Ovary (tissue), 9 donors: ENCODE data around the gene HPGDS. TPM values are rescaled to one million over a fixed set of nuclear protein-coding genes. Genes with fewer than 3 reads are reported as not detected.

Source experiments
- DNase-seq, 5 donors: peaks; one replicate each; pipeline ENCODE4 v3.0.0-alpha.2; 2019 to 2020
- H3K27ac ChIP-seq, 2 donors: fragments of 200-600 bp; one replicate each; pipeline versions ENCODE4 v1.5.1 to v1.8.0; 2019 to 2022
- H3K27me3 ChIP-seq: fragments of 200-600 bp; one replicate; pipeline ENCODE4 v1.8.0; 2022
- H3K36me3 ChIP-seq: fragments of 200-600 bp; sonication (generic); one replicate; pipeline ENCODE4 v1.5.1; 2019
- H3K4me1 ChIP-seq: one replicate; pipeline ENCODE4 v1.8.1; 2013; ENCODE audit warnings: mild to moderate bottlenecking, moderate library complexity; ENCODE audit not compliant: insufficient read depth
- H3K4me3 ChIP-seq: fragments of 200-600 bp; sonication (generic); one replicate; pipeline ENCODE4 v1.5.1; 2017
- H3K9me3 ChIP-seq, 2 donors: fragments of 200-600 bp in 1 of 2; sonication (generic) in 1 of 2; one replicate each; pipeline versions ENCODE4 v1.5.1 to v1.8.1; 2013 to 2019; ENCODE audit warnings: mild to moderate bottlenecking in 1 of 2, moderate library complexity in 1 of 2
- CTCF ChIP-seq, 3 donors: fragments of 450-650 bp in 2 of 3; fragments of 200-600 bp in 1 of 3; IDR thresholded peaks; one replicate each; pipeline versions ENCODE4 v1.5.1 to v1.8.0; 2016 to 2022; ENCODE audit warnings: antibody characterized with exemption in 3 of 3, mild to moderate bottlenecking in 1 of 3
- EP300 ChIP-seq: sonication (generic); formaldehyde crosslinking; IDR thresholded peaks from one replicate; pipeline ENCODE4 v1.6.1; 2017; ENCODE audit warnings: antibody characterized with exemption
- POLR2A ChIP-seq: fragments of 450-650 bp; IDR thresholded peaks from one replicate; pipeline ENCODE4 v1.6.1; 2017; ENCODE audit warnings: antibody characterized with exemption, mild to moderate bottlenecking, moderate library complexity
- WGBS, 3 donors: extraction: QIAGEN DNeasy Blood & Tissue Kit in 1 of 3; methylation state at CpG; one replicate each; pipeline versions ENCODE4 v1.1.5 to v1.1.7; 2013 to 2017; 5-methylcytosine and 5-hydroxymethylcytosine counted together
- intact Hi-C, 4 donors: fragments of 100-400 bp; cut with DNase I; formaldehyde crosslinking; loops; one replicate each; pipeline versions ENCODE4 v1.11.0 to v1.15.1; 2022 to 2023
- polyA plus RNA-seq, 2 donors: library from polyadenylated mRNA; stranded (reverse); fragments of 200-250 nt in 1 of 2; fragments of 350-450 nt in 1 of 2; fragmentation: Illumina TruSeq in 1 of 2; extraction: RNeasy Lipid Tissue Mini Kit (QIAGEN cat#74804) in 1 of 2; gene quantifications; one replicate each; pipeline ENCODE4 v1.2.3, GENCODE V29; 2013 to 2014
- total RNA-seq, 7 donors: library from RNA; depleted of rRNA in 2 of 7; stranded (reverse); fragments of >200 nt in 2 of 7; fragmentation: NEBNext Ultra II Directional in 3 of 7; extraction: Animal tissue kit (Norgen Biotek cat#: 25700) in 3 of 7; gene quantifications; one replicate each; pipeline versions ENCODE4 v1.1.0 to v1.2.4, GENCODE V29; 2016 to 2023
- donor health status: DM: no; HTN: no; CAD: no; lungs with moderate emphysema.
- donor health status: DM: no; HTN: no; CAD: no.
- donor health status: Bipolar disorder and iron deficiency.
- donor health status: DM: yes; HTN: yes; CAD: no.
- donor health status: DM: no; HTN: no; CAD: no.
- donor health status: DM: yes; HTN: yes; CAD: no.

The HPGDS gene
- total and polyA plus RNA-seq, 9 donors: 0.24 to 7.4 (median 0.77) TPM

- TF ChIP-seq POLR2A (no peak), CTCF (IDR thresholded peaks at IDR 0.05) (no peak), EP300 (no peak)
- no peaks in the 10 kb centered on the region for H3K27me3 ChIP-seq
- H3K9me3 ChIP-seq: no peaks in the 10 kb centered on the region
- H3K4me1 ChIP-seq: no peaks in the 10 kb centered on the region
- no peak for DNase-seq
- H3K27ac ChIP-seq: no peak overlapping the region
- H3K4me3 ChIP-seq: no peak overlapping the region
- WGBS, 3 donors: 94 to 96% (median 94%) methylated on average over 2 of the region's 2 CpGs
- H3K36me3 ChIP-seq: no peaks in the 10 kb centered on the region
- intact Hi-C loops: no loop called here
Measured at GRCh38 chr4:94369046-94369445, 26.4 kb upstream of the HPGDS start.

GRCh38 chr4:94368459-94368858 is 25.8 kb upstream of the HPGDS start:
- no peak overlapping the region for H3K4me3 ChIP-seq
- WGBS, 3 donors: 85 to 96% (median 95%) methylated on average over 1 of the region's 1 CpG
- no peak overlapping the region for H3K27ac ChIP-seq
- no peaks in the 10 kb centered on the region for H3K9me3 ChIP-seq
- H3K27me3 ChIP-seq: no peaks in the 10 kb centered on the region
- H3K36me3 ChIP-seq: no peaks in the 10 kb centered on the region
- DNase-seq: no peak
- H3K4me1 ChIP-seq: no peaks in the 10 kb centered on the region
- TF ChIP-seq CTCF (IDR thresholded peaks at IDR 0.05): no peak
- TF ChIP-seq EP300: no peak
- TF ChIP-seq POLR2A: no peak
- intact Hi-C loops: no loop called here

GRCh38 chr4:94365304-94365703 is 22.7 kb upstream of the HPGDS start:
- H3K4me1 ChIP-seq: no peaks in the 10 kb centered on the region
- no peaks in the 10 kb centered on the region for H3K27me3 ChIP-seq
- 84 to 89% (median 86%) methylated on average over 1 of the region's 1 CpG for WGBS, 3 donors
- no peaks in the 10 kb centered on the region for H3K9me3 ChIP-seq
- intact Hi-C loops: no loop called here
- no peak overlapping the region for H3K27ac ChIP-seq
- no peak overlapping the region for H3K4me3 ChIP-seq
- TF ChIP-seq CTCF (IDR thresholded peaks at IDR 0.05) (no peak), EP300 (no peak), POLR2A (no peak)
- H3K36me3 ChIP-seq: no peaks in the 10 kb centered on the region
- DNase-seq: no peak

- 61 to 75% (median 69%) methylated on average over 4 of the region's 4 CpGs for WGBS, 3 donors
Measured at GRCh38 chr4:94364527-94364926, 21.9 kb upstream of the HPGDS start.

More at GRCh38 chr4:94364527-94364926, 21.9 kb upstream of the HPGDS start:
- Histone ChIP-seq H3K27me3 (no peaks in the 10 kb centered on the region), H3K4me1 (no peaks in the 10 kb centered on the region), H3K27ac (no peak overlapping the region), H3K4me3 (no peak overlapping the region), H3K36me3 (no peaks in the 10 kb centered on the region), H3K9me3 (no peaks in the 10 kb centered on the region)
- TF ChIP-seq CTCF (IDR thresholded peaks at IDR 0.05) (no peak), EP300 (no peak)
- DNase-seq: no peak
- intact Hi-C loops: no loop called here
